H1 (cell line): Measurements from ENCODE around the gene CD4. TPM values are rescaled to one million over a fixed set of nuclear protein-coding genes. Genes with fewer than 3 reads are reported as not detected.

Experiments used
- CTCF ChIA-PET: fragments of 300-600 bp; sonication (Branson Sonifier 250); formaldehyde crosslinking; loops from one replicate; lab custom pipeline; 2021; ENCODE audit not compliant: partially characterized antibody; lab: Charles Lee
- POLR2A ChIA-PET: fragments of 300-600 bp; sonication (Branson Sonifier 250); formaldehyde crosslinking; loops from one replicate; lab custom pipeline; 2021; ENCODE audit warnings: inconsistent platforms; ENCODE audit not compliant: partially characterized antibody; lab: Charles Lee
- DNase-seq, 2 experiments: peaks; one replicate each; pipeline versions ENCODE4 v3.0.0 to v3.0.0-alpha.2; 2010 to 2022; ENCODE audit warnings: low spot score in 2 of 2, low read depth in 1 of 2, mixed read lengths in 1 of 2
- FAIRE-seq: peaks from 2 replicates; lab custom pipeline; 2011; peaks lifted over from hg19 to GRCh38; lab: Jason Lieb, UNC
- H2AFZ ChIP-seq: 2 replicates; pipeline ENCODE4 v1.8.1; 2012; ENCODE audit warnings: low read length, inconsistent platforms
- H2AK5ac ChIP-seq: 2 replicates; pipeline ENCODE4 v1.6.1; 2013; ENCODE audit warnings: low read depth, low read length
- H2BK120ac ChIP-seq: replicated peaks from 2 replicates; pipeline ENCODE3; 2013; ENCODE audit warnings: low read depth, low read length, inconsistent platforms
- H2BK12ac ChIP-seq: 2 replicates; pipeline ENCODE4 v1.6.1; 2013; ENCODE audit warnings: low read depth, low read length
- H2BK15ac ChIP-seq: 2 replicates; pipeline ENCODE4 v1.6.1; 2013; ENCODE audit warnings: low read length
- H2BK20ac ChIP-seq: 2 replicates; pipeline ENCODE4 v1.6.1; 2013; ENCODE audit warnings: low read length
- H2BK5ac ChIP-seq: 2 replicates; pipeline ENCODE4 v1.6.1; 2013; ENCODE audit warnings: low read depth, low read length
- H3K14ac ChIP-seq: 2 replicates; pipeline ENCODE4 v1.6.1; 2013; ENCODE audit warnings: inconsistent platforms; ENCODE audit not compliant: insufficient read length
- H3K18ac ChIP-seq: 2 replicates; pipeline ENCODE4 v1.6.1; 2013; ENCODE audit warnings: low read length; ENCODE audit errors: extremely low read depth
- H3K23ac ChIP-seq: 2 replicates; pipeline ENCODE4 v1.6.1; 2013; ENCODE audit warnings: inconsistent platforms; ENCODE audit not compliant: insufficient read length
- H3K23me2 ChIP-seq: 2 replicates; pipeline ENCODE4 v1.6.1; 2013; ENCODE audit warnings: low read depth, low read length
- H3K27ac ChIP-seq: 2 replicates; pipeline ENCODE4 v1.6.1; 2011; ENCODE audit warnings: low read depth, low read length, inconsistent platforms
- H3K27me3 ChIP-seq, 4 experiments: replicated peaks in 1 of 4; 1 replicate in 1 of 4; 2 replicates in 3 of 4; pipeline versions ENCODE4 v1.6.1 to v1.8.1; 2011 to 2013; ENCODE audit warnings: low read length in 3 of 4, mild to moderate bottlenecking in 3 of 4, inconsistent platforms in 2 of 4, mixed read lengths in 2 of 4, moderate library complexity in 1 of 4; ENCODE audit not compliant: control insufficient read depth in 3 of 4, insufficient read depth in 3 of 4; ENCODE audit errors: extremely low read depth in 1 of 4
- H3K36me3 ChIP-seq, 4 experiments: 2 replicates each; pipeline versions ENCODE4 v1.6.1 to v1.8.1; 2011 to 2013; ENCODE audit warnings: mild to moderate bottlenecking in 4 of 4, low read length in 3 of 4, moderate library complexity in 2 of 4, control low read depth in 1 of 4, inconsistent platforms in 1 of 4; ENCODE audit not compliant: insufficient read depth in 4 of 4, control insufficient read depth in 2 of 4
- H3K4ac ChIP-seq: replicated peaks from 2 replicates; pipeline ENCODE3; 2013; ENCODE audit warnings: low read length, low read depth, mixed read lengths, inconsistent platforms; ENCODE audit not compliant: insufficient read length
- H3K4me1 ChIP-seq, 4 experiments: replicated peaks in 1 of 4; 1 replicate in 1 of 4; 2 replicates in 3 of 4; pipeline versions ENCODE4 v1.6.1 to v1.8.1; 2011 to 2013; ENCODE audit warnings: low read length in 3 of 4, inconsistent platforms in 2 of 4, mixed read lengths in 1 of 4; ENCODE audit not compliant: insufficient read depth in 4 of 4, control insufficient read depth in 3 of 4
- H3K4me2 ChIP-seq, 2 experiments: 2 replicates each; pipeline versions ENCODE4 v1.6.1 to v1.8.1; 2011 to 2013; ENCODE audit warnings: low read depth in 2 of 2, low read length in 2 of 2, control low read depth in 1 of 2, inconsistent platforms in 1 of 2, mild to moderate bottlenecking in 1 of 2; ENCODE audit not compliant: insufficient read depth in 1 of 2
- H3K4me3 ChIP-seq, 4 experiments: fragments of 200-600, 300-600 bp in 1 of 4; sonication (generic), shearing (Covaris generic), sonication (Bioruptor Twin) in 1 of 4; 2 replicates each; pipeline versions ENCODE4 v1.5.1 to v1.8.1; 2011 to 2016; ENCODE audit warnings: low read length in 4 of 4, low read depth in 3 of 4, control low read depth in 2 of 4, inconsistent platforms in 2 of 4, mild to moderate bottlenecking in 2 of 4, mixed read lengths in 1 of 4, moderate library complexity in 1 of 4; ENCODE audit not compliant: insufficient read depth in 2 of 4; ENCODE audit errors: extremely low read depth in 1 of 4
- H3K56ac ChIP-seq: replicated peaks from 2 replicates; pipeline ENCODE3; 2013; ENCODE audit warnings: low read depth, mild to moderate bottlenecking, mixed read lengths, low read length, inconsistent platforms; ENCODE audit not compliant: insufficient read length
- H3K79me1 ChIP-seq: 2 replicates; pipeline ENCODE4 v1.6.1; 2013; ENCODE audit warnings: low read depth, low read length, control low read depth
- H3K79me2 ChIP-seq, 2 experiments: 2 replicates each; pipeline versions ENCODE4 v1.6.1 to v1.8.1; 2012 to 2013; ENCODE audit warnings: low read length in 2 of 2, mild to moderate bottlenecking in 2 of 2, inconsistent platforms in 1 of 2; ENCODE audit not compliant: insufficient read depth in 2 of 2, control insufficient read depth in 1 of 2
- H3K9ac ChIP-seq, 4 experiments: replicated peaks in 1 of 4; 1 replicate in 1 of 4; 2 replicates in 3 of 4; pipeline versions ENCODE4 v1.6.1 to v1.8.1; 2011 to 2013; ENCODE audit warnings: low read depth in 3 of 4, low read length in 3 of 4, control low read depth in 2 of 4, mild to moderate bottlenecking in 2 of 4, moderate library complexity in 2 of 4, inconsistent platforms in 1 of 4; ENCODE audit errors: extremely low read depth in 1 of 4
- H3K9me3 ChIP-seq, 2 experiments: 2 replicates each; pipeline versions ENCODE4 v1.6.1 to v1.8.1; 2012 to 2013; ENCODE audit warnings: mild to moderate bottlenecking in 2 of 2, moderate library complexity in 2 of 2, control low read depth in 1 of 2, inconsistent platforms in 1 of 2, low read depth in 1 of 2, low read length in 1 of 2, mixed read lengths in 1 of 2; ENCODE audit not compliant: insufficient read depth in 2 of 2
- H4K20me1 ChIP-seq, 2 experiments: replicated peaks in 1 of 2; 2 replicates each; pipeline versions ENCODE3 to v1.8.1; 2011 to 2013; ENCODE audit warnings: inconsistent platforms in 2 of 2, low read length in 2 of 2, mild to moderate bottlenecking in 1 of 2; ENCODE audit not compliant: insufficient read depth in 2 of 2, control insufficient read depth in 1 of 2
- H4K5ac ChIP-seq: 2 replicates; pipeline ENCODE4 v1.6.1; 2013; ENCODE audit warnings: low read length, low read depth, mixed read lengths, inconsistent platforms; ENCODE audit not compliant: insufficient read length
- H4K8ac ChIP-seq: 2 replicates; pipeline ENCODE4 v1.8.0; 2013; ENCODE audit warnings: mild to moderate bottlenecking, moderate library complexity, low read length, inconsistent platforms; ENCODE audit not compliant: insufficient read depth; ENCODE audit errors: extremely low read depth
- H4K91ac ChIP-seq: replicated peaks from 2 replicates; pipeline ENCODE3; 2013; ENCODE audit warnings: low read length, mixed read lengths, inconsistent platforms; ENCODE audit not compliant: insufficient read length
- CBX8 ChIP-seq: fragments of 300-800, 300-1000 bp; sonication (generic); IDR thresholded peaks from 2 replicates; pipeline ENCODE4 v1.7.1; 2016; ENCODE audit warnings: low read depth, low read length, borderline replicate concordance
- EZH2 ChIP-seq: fragments of 200-600 bp; sonication (generic); IDR thresholded peaks from 2 replicates; pipeline ENCODE4 v1.7.1; 2012; ENCODE audit warnings: low read depth, mild to moderate bottlenecking, moderate library complexity, low read length, inconsistent platforms; ENCODE audit not compliant: severe bottlenecking
- TAF1 ChIP-seq: IDR thresholded peaks from 2 replicates; pipeline ENCODE4 v1.6.1; 2011; ENCODE audit warnings: mild to moderate bottlenecking, low read depth, low read length
- TAF7 ChIP-seq: optimal IDR thresholded peaks from 2 replicates; pipeline ENCODE3; 2011; ENCODE audit warnings: low read depth, mild to moderate bottlenecking, inconsistent platforms, low read length, moderate library complexity, borderline replicate concordance
- WGBS, 2 experiments: shearing (Covaris generic) in 1 of 2; methylation state at CpG; one replicate each; pipeline versions ENCODE4 v1.1.6 to v1.1.7; 2013 to 2015; ENCODE audit warnings: low lambda C conversion rate in 2 of 2, mixed read lengths in 2 of 2, inconsistent platforms in 1 of 2, low coverage in 1 of 2, missing lambda C conversion rate in 1 of 2; ENCODE audit not compliant: insufficient replicate concordance in 2 of 2, insufficient coverage in 1 of 2, insufficient read length in 1 of 2; ENCODE audit errors: extremely low coverage in 1 of 2, missing lambda C conversion rate in 1 of 2; 5-methylcytosine and 5-hydroxymethylcytosine counted together
- polyA plus RNA-seq, 7 experiments: library from polyadenylated mRNA; depleted of rRNA in 3 of 7; stranded (reverse) in 5 of 7; unstranded in 2 of 7; fragments of >200 nt in 5 of 7; fragments of 200-250 nt in 2 of 7; gene quantifications; 1 replicate in 5 of 7; 2 replicates in 1 of 7; 4 replicates in 1 of 7; pipeline versions ENCODE4 v1.2.1 to v1.2.3, GENCODE V29; 2011 to 2013; ENCODE audit warnings: missing spikeins in 2 of 7, mixed read lengths in 2 of 7
- total RNA-seq: library from RNA; stranded (reverse); fragmentation: NEBNext Ultra II Directional; extraction: Animal tissue kit (Norgen Biotek cat#: 25700); gene quantifications from 2 replicates; pipeline ENCODE4 v1.2.1, GENCODE V29; 2021

The CD4 gene
- total and polyA plus RNA-seq, 2 of the 8 experiments (the other 6 are each of a cell fraction or from before 2014, with no cell fraction given): 3.4 to 5.1 TPM

DNA sequence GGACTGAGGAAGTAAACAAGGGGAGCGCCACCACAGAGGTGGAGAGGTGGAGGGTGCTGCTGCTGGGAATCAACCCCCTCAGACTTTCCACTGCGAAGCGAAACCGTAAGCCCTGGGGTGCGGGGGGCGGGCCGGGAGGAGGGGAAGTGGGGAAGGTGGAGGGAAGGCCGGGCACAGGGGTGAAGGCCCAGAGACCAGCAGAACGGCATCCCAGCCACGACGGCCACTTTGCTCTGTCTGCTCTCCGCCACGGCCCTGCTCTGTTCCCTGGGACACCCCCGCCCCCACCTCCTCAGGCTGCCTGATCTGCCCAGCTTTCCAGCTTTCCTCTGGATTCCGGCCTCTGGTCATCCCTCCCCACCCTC lies 17.0 kb upstream of the CD4 start, which contains the start of gene LAG3:
Gene LAG3, plus strand, starts transcription at position 190 of the 365 bp plus-strand sequence. CDS start 333 bp downstream, outside the sequence.
- Histone ChIP-seq H2BK120ac (no peak within 1 kb of the TSS), H3K4me3 (peak within 1 kb of the TSS; percentile 5 to 60 (median 31)), H3K18ac (peak within 1 kb of the TSS; percentile 26), H3K79me1 (0 out of 2 replicates have a peak, but pooled peaks cover 2% of the 10 kb centered on the region), H3K14ac (no peak within 1 kb of the TSS), H4K8ac (peak within 1 kb of the TSS; percentile 28; the same call in 1 of the 2 replicates), H3K4me1 (peaks cover 4 to 36% (median 25%) of the 10 kb centered on the region in 4 experiments), H4K91ac (peak within 1 kb of the TSS; percentile 79), H3K27ac (no peak within 1 kb of the TSS), H3K56ac (no peak within 1 kb of the TSS), H3K79me2 (peaks cover 4 to 22% of the 10 kb centered on the region in 2 experiments; a peak in 2 of 4 replicates), H2BK20ac (0 out of 2 replicates have a peak within 1 kb of the TSS, but pooled peaks have one; percentile 48), H2BK12ac (peak within 1 kb of the TSS; percentile 87; the same call in 1 of the 2 replicates), H2AK5ac (no peak within 1 kb of the TSS; the same call in 1 of the 2 replicates), H2BK15ac (peak within 1 kb of the TSS; percentile 99; the same call in 1 of the 2 replicates), H3K4me2 (peak within 1 kb of the TSS; percentile 83 to 85), H3K4ac (no peak within 1 kb of the TSS), H2AFZ (no peak within 1 kb of the TSS), H3K27me3 (peaks cover 0 to 29% (median 22%) of the 10 kb centered on the region in 4 experiments; a peak in 5 of 7 replicates), H4K20me1 (peaks cover 6 to 19% of the 10 kb centered on the region in 2 experiments)
- no peak for DNase-seq
- POLR2A ChIA-PET: interaction anchor here (0.6 to 11.6 kb wide), 10 partner anchors 9 to 171 kb away, joined by 3 to 151 read pairs (median 5); partner anchors contain the start of genes C12orf57, GPR162, MLF2 and RNU7-1
- no CpG with 5 or more reads among the region's 15 CpGs for WGBS, 2 experiments
- TF ChIP-seq EZH2: no peak
- no peak for TF ChIP-seq TAF7
- no peak for TF ChIP-seq TAF1
- no peak for TF ChIP-seq CBX8
- TF ChIP-seq, all 59 proteins: peak for 0
- Histone ChIP-seq H4K5ac (no peak within 1 kb of the TSS), H3K36me3 (peaks cover 0 to 23% (median 5%) of the 10 kb centered on the region in 4 experiments; a peak in 6 of 8 replicates), H3K23ac (peak within 1 kb of the TSS; percentile 85), H3K9me3 (no peaks in the 10 kb centered on the region), H2BK5ac (no peak within 1 kb of the TSS), H3K9ac (peak within 1 kb of the TSS in 2 of 4 experiments; percentile 26 to 54; a peak in 1 of 7 replicates), H3K23me2 (peaks cover 13% of the 10 kb centered on the region)
- no peak for FAIRE-seq
- CTCF ChIA-PET: interaction anchor here (0.5 to 29.6 kb wide), 7 partner anchors 9 to 57 kb away, joined by 3 to 532 read pairs (median 4); partner anchors contain the start of genes GNB3, GPR162, MLF2 and P3H3
